HG02610 (cell line): ENCODE data around the gene TAB2.
A peak's percentile ranks its signal among the peaks of the same experiment; 100 is the strongest.

Experiments used
- ATAC-seq: cut with Tn5 transposase; IDR thresholded peaks from one replicate; pipeline ENCODE4 v1.9.1; 2021; ENCODE audit warnings: mild to moderate bottlenecking, moderate library complexity; ENCODE audit not compliant: unreplicated experiment

TAB2 gene

GRCh38 chr6:149439626-149440025, 122.1 kb downstream of the TAB2 start:
- ATAC-seq: no peak

- ATAC-seq: no peak
Measured at GRCh38 chr6:149440735-149441671, 123.5 kb downstream of the TAB2 start.

- ATAC-seq: no peak
Measured at GRCh38 chr6:149441740-149442139, 124.2 kb downstream of the TAB2 start.

GRCh38 chr6:149443411-149444181, 126.1 kb downstream of the TAB2 start:
- ATAC-seq: no peak

- ATAC-seq: peak; percentile 7
Measured at GRCh38 chr6:149444360-149445094, 127.0 kb downstream of the TAB2 start.

- ATAC-seq: peak; percentile 57
Measured at GRCh38 chr6:149445095-149445466, 127.6 kb downstream of the TAB2 start.

GRCh38 chr6:149445573-149445972, 128.1 kb downstream of the TAB2 start:
- peak; percentile 19 for ATAC-seq

GRCh38 chr6:149446791-149447376, 129.4 kb downstream of the TAB2 start:
- ATAC-seq: no peak

GRCh38 chr6:149448821-149449453, 131.4 kb downstream of the TAB2 start:
- ATAC-seq: no peak

GRCh38 chr6:149449831-149450678, 132.5 kb downstream of the TAB2 start:
- no peak for ATAC-seq

- ATAC-seq: no peak
Measured at GRCh38 chr6:149450679-149451375, 133.3 kb downstream of the TAB2 start.

- ATAC-seq: no peak
Measured at GRCh38 chr6:149451376-149452036, 134.0 kb downstream of the TAB2 start.

GRCh38 chr6:149452037-149452939, 134.8 kb downstream of the TAB2 start:
- no peak for ATAC-seq

- no peak for ATAC-seq
Measured at GRCh38 chr6:149453597-149454345, 136.3 kb downstream of the TAB2 start.

- no peak for ATAC-seq
Measured at GRCh38 chr6:149454346-149454848, 136.9 kb downstream of the TAB2 start.

- no peak for ATAC-seq
Measured at GRCh38 chr6:149455031-149455732, 137.7 kb downstream of the TAB2 start.
